Measurements from ENCODE around the gene PARVG.

DNA sequence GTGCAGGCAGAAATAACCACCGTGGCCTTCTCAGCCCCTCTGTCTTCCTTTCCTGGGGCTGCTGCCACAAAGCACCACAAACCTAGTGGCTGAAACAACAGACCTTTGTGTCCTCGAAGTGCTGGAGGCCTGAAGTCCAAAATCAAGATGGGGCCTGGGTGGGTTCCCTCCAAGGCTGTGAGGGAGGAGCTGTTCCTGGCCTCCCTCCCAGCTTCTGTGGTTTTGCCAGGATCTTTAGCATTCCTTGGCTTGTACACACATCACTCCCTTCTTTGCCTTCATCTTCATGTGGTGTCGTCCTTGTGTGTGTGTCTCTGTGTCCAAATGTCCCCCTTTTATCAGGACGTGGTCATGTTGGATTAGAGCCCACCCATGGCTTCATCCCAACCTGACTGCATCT lies 29.0 kb upstream of the PARVG start:
- TF ChIP-seq, protein P1, sequence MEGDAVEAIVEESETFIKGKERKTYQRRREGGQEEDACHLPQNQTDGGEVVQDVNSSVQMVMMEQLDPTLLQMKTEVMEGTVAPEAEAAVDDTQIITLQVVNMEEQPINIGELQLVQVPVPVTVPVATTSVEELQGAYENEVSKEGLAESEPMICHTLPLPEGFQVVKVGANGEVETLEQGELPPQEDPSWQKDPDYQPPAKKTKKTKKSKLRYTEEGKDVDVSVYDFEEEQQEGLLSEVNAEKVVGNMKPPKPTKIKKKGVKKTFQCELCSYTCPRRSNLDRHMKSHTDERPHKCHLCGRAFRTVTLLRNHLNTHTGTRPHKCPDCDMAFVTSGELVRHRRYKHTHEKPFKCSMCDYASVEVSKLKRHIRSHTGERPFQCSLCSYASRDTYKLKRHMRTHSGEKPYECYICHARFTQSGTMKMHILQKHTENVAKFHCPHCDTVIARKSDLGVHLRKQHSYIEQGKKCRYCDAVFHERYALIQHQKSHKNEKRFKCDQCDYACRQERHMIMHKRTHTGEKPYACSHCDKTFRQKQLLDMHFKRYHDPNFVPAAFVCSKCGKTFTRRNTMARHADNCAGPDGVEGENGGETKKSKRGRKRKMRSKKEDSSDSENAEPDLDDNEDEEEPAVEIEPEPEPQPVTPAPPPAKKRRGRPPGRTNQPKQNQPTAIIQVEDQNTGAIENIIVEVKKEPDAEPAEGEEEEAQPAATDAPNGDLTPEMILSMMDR (IDR thresholded peaks at IDR 0.05; ENCODE audit: insufficient read depth, low read depth, low read length) = no peak
- TF ChIP-seq EZH2 (IDR thresholded peaks at IDR 0.05; ENCODE audit: insufficient read depth, low read length) = no peak
